GM06990 (cell line): ENCODE data around the gene FAM78B.

Source experiments
- DNase-seq: peaks from one replicate; pipeline ENCODE4 v3.0.0-alpha.2; 2011; ENCODE audit not compliant: insufficient read length; ENCODE audit errors: extremely low read depth
- H3K27me3 ChIP-seq: replicated peaks from 2 replicates; pipeline ENCODE4 v1.6.0; 2011; ENCODE audit warnings: low read length; ENCODE audit not compliant: control insufficient read depth, insufficient read depth
- H3K36me3 ChIP-seq: 2 replicates; pipeline ENCODE4 v1.5.1; 2011; ENCODE audit warnings: low read length; ENCODE audit not compliant: control insufficient read depth, insufficient read depth
- H3K4me3 ChIP-seq: replicated peaks from 2 replicates; pipeline ENCODE4 v1.5.1; 2011; ENCODE audit warnings: low read depth, mild to moderate bottlenecking, control low read depth, low read length
- CTCF ChIP-seq: IDR thresholded peaks from 2 replicates; pipeline ENCODE4 v1.5.1; 2011; ENCODE audit warnings: low read length, control low read depth, mild to moderate bottlenecking, inconsistent platforms; ENCODE audit not compliant: insufficient read depth, poor library complexity, severe bottlenecking

FAM78B gene

GRCh38 chr1:166088572-166088955 lies 78.2 kb downstream of the FAM78B start:
- no peak for TF ChIP-seq CTCF
- H3K36me3 ChIP-seq, result no peaks in the 10 kb centered on the region

GRCh38 chr1:166087734-166088571 lies 78.8 kb downstream of the FAM78B start:
- H3K36me3 ChIP-seq, result no peaks in the 10 kb centered on the region
- no peak for DNase-seq
- no peaks in the 10 kb centered on the region for H3K27me3 ChIP-seq
- no peak overlapping the region for H3K4me3 ChIP-seq
- no peak for TF ChIP-seq CTCF

More at GRCh38 chr1:166088572-166088955, 78.2 kb downstream of the FAM78B start:
- H3K4me3 ChIP-seq, result no peak overlapping the region
- no peaks in the 10 kb centered on the region for H3K27me3 ChIP-seq
- DNase-seq, result no peak

- TF ChIP-seq CTCF, result no peak
- no peaks in the 10 kb centered on the region for H3K27me3 ChIP-seq
- no peak overlapping the region for H3K4me3 ChIP-seq
- H3K36me3 ChIP-seq, result no peaks in the 10 kb centered on the region
- no peak for DNase-seq
These were observed 80.5 kb downstream of the FAM78B start for GRCh38 chr1:166086113-166086883.

GRCh38 chr1:166084613-166085012 lies 82.2 kb downstream of the FAM78B start:
- no peak for TF ChIP-seq CTCF
- Histone ChIP-seq H3K27me3 (no peaks in the 10 kb centered on the region), H3K4me3 (no peak overlapping the region), H3K36me3 (no peaks in the 10 kb centered on the region)
- DNase-seq, result no peak

- peak; percentile 26 for DNase-seq
- Histone ChIP-seq H3K4me3 (no peak overlapping the region), H3K27me3 (no peaks in the 10 kb centered on the region), H3K36me3 (no peaks in the 10 kb centered on the region)
- TF ChIP-seq CTCF, result no peak
These were observed 82.9 kb downstream of the FAM78B start for GRCh38 chr1:166083887-166084286.
